CD4-positive, CD25-positive, alpha-beta regulatory T cell (primary cell): ENCODE data around the gene CLMP. TPM values are rescaled to one million over a fixed set of nuclear protein-coding genes. Genes with fewer than 3 reads are reported as not detected.
"Not testable (repeated sequence)": the region's sequence is repeated elsewhere in the genome, so short reads cannot be mapped to it uniquely, and the experiment has no call there.

Experiments used
- ATAC-seq, 2 donors: fragments of 150-1000 bp; cut with Tn5 transposase; one replicate each; pipeline ENCODE4 v1.10.0; 2021; ENCODE audit warnings: low read depth in 2 of 2, moderate number of reproducible peaks in 2 of 2, moderate library complexity in 1 of 2
- DNase-seq, 3 donors: peaks; one replicate each; pipeline versions ENCODE4 v3.0.0 to v3.0.0-alpha.2; 2012 to 2022; ENCODE audit warnings: mixed read lengths in 1 of 3
- H3K27ac ChIP-seq: one replicate; pipeline ENCODE4 v1.7.0; 2013; ENCODE audit warnings: mild to moderate bottlenecking, low read length; ENCODE audit not compliant: insufficient read depth, poor library complexity, severe bottlenecking
- H3K27me3 ChIP-seq: one replicate; pipeline ENCODE4 v1.7.0; 2013; ENCODE audit warnings: low read length; ENCODE audit not compliant: control insufficient read depth, insufficient read depth
- H3K36me3 ChIP-seq: one replicate; pipeline ENCODE4 v1.7.0; 2013; ENCODE audit warnings: mild to moderate bottlenecking, low read length, moderate library complexity; ENCODE audit not compliant: control insufficient read depth, insufficient read depth
- H3K4me1 ChIP-seq: 2 replicates; pipeline ENCODE4 v1.7.0; 2013; ENCODE audit warnings: mild to moderate bottlenecking, low read length; ENCODE audit not compliant: insufficient read depth, control insufficient read depth, poor library complexity, severe bottlenecking
- H3K4me3 ChIP-seq: one replicate; pipeline ENCODE4 v1.7.0; 2013; ENCODE audit warnings: low read depth, mild to moderate bottlenecking, low read length, moderate library complexity
- H3K9me3 ChIP-seq, 2 experiments: 1 replicate in 1 of 2; 2 replicates in 1 of 2; pipeline ENCODE4 v1.7.0; 2013; ENCODE audit warnings: low read length in 2 of 2, mild to moderate bottlenecking in 1 of 2, moderate library complexity in 1 of 2; ENCODE audit not compliant: control insufficient read depth in 2 of 2
- H3K27ac Mint-ChIP-seq, 3 donors: one replicate each; pipeline ENCODE4 v1.8.0; 2020 to 2022; ENCODE audit warnings: mild to moderate bottlenecking in 3 of 3, mixed read lengths in 3 of 3, moderate library complexity in 2 of 3
- H3K27me3 Mint-ChIP-seq: one replicate; pipeline ENCODE4 v1.8.0; 2022; ENCODE audit warnings: mild to moderate bottlenecking, mixed read lengths
- H3K36me3 Mint-ChIP-seq: one replicate; pipeline ENCODE4 v1.8.0; 2020; ENCODE audit warnings: mixed read lengths
- H3K4me1 Mint-ChIP-seq, 4 donors: one replicate each; pipeline ENCODE4 v1.8.0; 2020 to 2022; ENCODE audit warnings: mixed read lengths in 4 of 4, mild to moderate bottlenecking in 1 of 4
- H3K4me3 Mint-ChIP-seq, 4 donors: one replicate each; pipeline ENCODE4 v1.8.0; 2020 to 2022; ENCODE audit warnings: mild to moderate bottlenecking in 4 of 4, mixed read lengths in 4 of 4, moderate library complexity in 3 of 4
- H3K9me3 Mint-ChIP-seq, 7 donors: one replicate each; pipeline ENCODE4 v1.8.0; 2020 to 2022; ENCODE audit warnings: mixed read lengths in 7 of 7, mild to moderate bottlenecking in 3 of 7, moderate library complexity in 2 of 7
- polyA plus RNA-seq, 4 donors: library from polyadenylated mRNA; unstranded; fragments of 300-500 nt; fragmentation: Illumina TruSeq; gene quantifications; one replicate each; pipeline ENCODE4 v1.2.3, GENCODE V29; 2021
- total RNA-seq: library from RNA; stranded (reverse); gene quantifications from one replicate; pipeline ENCODE4 v1.2.3, GENCODE V29; 2022

CLMP gene
- total and polyA plus RNA-seq, 5 donors from 2014 or later, result 0.05 to 0.23 (median 0.11) TPM

GRCh38 chr11:123062158-123062891 lies 132.7 kb downstream of the CLMP start:
- H3K36me3 ChIP-seq, result peaks cover 42% of the 10 kb centered on the region
- H3K4me1 ChIP-seq, result peaks cover 78% of the 10 kb centered on the region
- Mint-ChIP-seq H3K27me3 (peaks cover 8% of the 10 kb centered on the region), H3K9me3 (peaks cover 0 to 1% (median 0%) of the 10 kb centered on the region in 7 donors), H3K27ac (peak overlapping the region; percentile 97 to 100 (median 100)), H3K4me1 (peaks cover 10 to 57% (median 49%) of the 10 kb centered on the region in 4 donors), H3K4me3 (peak overlapping the region; percentile 88 to 100 (median 96)), H3K36me3 (peaks cover 50% of the 10 kb centered on the region)
- H3K4me3 ChIP-seq, result peak overlapping the region; percentile 100
- H3K27me3 ChIP-seq, result no peaks in the 10 kb centered on the region
- H3K27ac ChIP-seq, result peak overlapping the region; percentile 100
- peak; percentile 99 to 100 (median 100) for DNase-seq
- ATAC-seq, result peak; percentile 89
- H3K9me3 ChIP-seq, result no peaks in the 10 kb centered on the region

DNA sequence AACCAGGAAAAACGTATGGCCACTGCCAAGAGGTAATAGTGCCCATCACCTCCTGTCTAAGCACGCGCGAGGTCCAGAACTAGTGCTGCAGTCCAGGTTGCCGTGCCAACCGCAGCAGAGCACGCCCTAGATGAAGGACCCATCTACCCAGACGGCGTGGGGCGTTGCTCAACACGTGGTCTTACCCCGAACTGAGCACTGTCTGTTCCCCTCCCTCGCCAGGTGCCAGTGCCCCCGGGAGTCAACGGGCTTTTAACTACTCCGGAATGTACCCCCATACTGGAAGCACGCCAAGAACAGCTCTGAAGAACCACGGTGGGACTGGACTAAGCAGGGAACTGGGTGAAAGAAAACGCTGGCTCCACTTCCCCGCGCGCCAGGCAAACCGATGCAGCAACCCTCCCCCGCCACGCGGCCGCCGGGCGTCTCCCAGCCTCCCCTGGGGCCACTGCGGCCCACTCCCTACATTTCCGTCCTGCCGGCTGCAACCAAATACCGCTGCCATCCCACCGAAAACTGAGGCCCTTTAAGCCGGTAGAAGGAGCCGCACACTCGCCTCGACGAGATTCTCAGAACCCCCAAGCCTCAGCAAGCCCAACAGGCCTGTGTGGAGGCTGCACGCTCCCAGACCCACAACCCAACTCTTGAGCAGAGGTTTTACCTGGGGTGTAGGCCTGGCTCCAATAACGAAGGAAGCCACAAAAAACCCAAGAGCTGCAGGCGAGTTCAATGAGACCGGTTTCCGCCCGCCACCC lies 133.5 kb downstream of the CLMP start, which contains the start of gene HSPA8:
HSPA8 (minus strand) TSS at position 734 of the 755 bp plus-strand sequence. CDS start 812 bp downstream, outside the sequence.
- peak within 1 kb of the TSS; percentile 100 for H3K27ac ChIP-seq
- peaks cover 86% of the 10 kb centered on the region for H3K4me1 ChIP-seq

GRCh38 chr11:123060277-123061000 lies 134.6 kb downstream of the CLMP start:
- Histone ChIP-seq H3K36me3 (peaks cover 60% of the 10 kb centered on the region), H3K4me3 (peak overlapping the region; percentile 100), H3K27me3 (no peaks in the 10 kb centered on the region), H3K4me1 (peaks cover 86% of the 10 kb centered on the region), H3K9me3 (no peaks in the 10 kb centered on the region), H3K27ac (peak overlapping the region; percentile 100)
- peaks cover 63% of the 10 kb centered on the region for H3K36me3 Mint-ChIP-seq
- peak overlapping the region; percentile 97 to 100 (median 97) for H3K27ac Mint-ChIP-seq
- peaks cover 15 to 68% (median 59%) of the 10 kb centered on the region in 4 donors for H3K4me1 Mint-ChIP-seq
- peaks cover 8% of the 10 kb centered on the region for H3K27me3 Mint-ChIP-seq
- peak overlapping the region; percentile 88 to 100 (median 96) for H3K4me3 Mint-ChIP-seq
- DNase-seq, result no peak
- peaks cover 0 to 1% (median 0%) of the 10 kb centered on the region in 7 donors for H3K9me3 Mint-ChIP-seq
- no peak for ATAC-seq

More for the DNA sequence above, 133.5 kb downstream of the CLMP start, which contains the start of gene HSPA8:
- Mint-ChIP-seq H3K9me3 (peaks cover 0 to 1% (median 0%) of the 10 kb centered on the region in 7 donors), H3K4me1 (peaks cover 10 to 64% (median 56%) of the 10 kb centered on the region in 4 donors), H3K4me3 (peak within 1 kb of the TSS; percentile 88 to 100 (median 96)), H3K27ac (peak within 1 kb of the TSS; percentile 97 to 100 (median 100)), H3K36me3 (peaks cover 58% of the 10 kb centered on the region), H3K27me3 (peaks cover 8% of the 10 kb centered on the region)
- Histone ChIP-seq H3K4me3 (peak within 1 kb of the TSS; percentile 100), H3K27me3 (no peaks in the 10 kb centered on the region), H3K36me3 (peaks cover 50% of the 10 kb centered on the region), H3K9me3 (no peaks in the 10 kb centered on the region)
- ATAC-seq (no peak), DNase-seq (peak; percentile 56 to 78 (median 62))

- H3K27me3 ChIP-seq, H3K9me3 ChIP-seq, ATAC-seq, H3K9me3 Mint-ChIP-seq, H3K27me3 Mint-ChIP-seq, DNase-seq: not testable (repeated sequence)
- Histone ChIP-seq H3K27ac (peak overlapping the region; percentile 100), H3K4me1 (peaks cover 85% of the 10 kb centered on the region), H3K36me3 (peaks cover 67% of the 10 kb centered on the region), H3K4me3 (peak overlapping the region; percentile 100)
- peak overlapping the region; percentile 97 to 100 (median 97) for H3K27ac Mint-ChIP-seq
- peaks cover 70% of the 10 kb centered on the region for H3K36me3 Mint-ChIP-seq
- H3K4me3 Mint-ChIP-seq, result peak overlapping the region; percentile 88 to 100 (median 96)
- peaks cover 22 to 72% (median 64%) of the 10 kb centered on the region in 4 donors for H3K4me1 Mint-ChIP-seq
Observed at GRCh38 chr11:123059041-123059920, 135.8 kb downstream of the CLMP start.

GRCh38 chr11:123057661-123058305 lies 137.3 kb downstream of the CLMP start:
- peaks cover 20 to 70% (median 61%) of the 10 kb centered on the region in 4 donors for H3K4me1 Mint-ChIP-seq
- peaks cover 8% of the 10 kb centered on the region for H3K27me3 Mint-ChIP-seq
- DNase-seq (no peak), ATAC-seq (no peak)
- Histone ChIP-seq H3K4me3 (peak overlapping the region; percentile 100), H3K36me3 (peaks cover 75% of the 10 kb centered on the region), H3K9me3 (no peaks in the 10 kb centered on the region), H3K4me1 (peaks cover 80% of the 10 kb centered on the region), H3K27me3 (no peaks in the 10 kb centered on the region), H3K27ac (peak overlapping the region; percentile 66)
- peak overlapping the region; percentile 97 to 100 (median 97) for H3K27ac Mint-ChIP-seq
- H3K4me3 Mint-ChIP-seq, result peak overlapping the region; percentile 88 to 100 (median 96)
- H3K9me3 Mint-ChIP-seq, result peaks cover 0 to 1% (median 0%) of the 10 kb centered on the region in 7 donors
- H3K36me3 Mint-ChIP-seq, result peaks cover 79% of the 10 kb centered on the region

DNA sequence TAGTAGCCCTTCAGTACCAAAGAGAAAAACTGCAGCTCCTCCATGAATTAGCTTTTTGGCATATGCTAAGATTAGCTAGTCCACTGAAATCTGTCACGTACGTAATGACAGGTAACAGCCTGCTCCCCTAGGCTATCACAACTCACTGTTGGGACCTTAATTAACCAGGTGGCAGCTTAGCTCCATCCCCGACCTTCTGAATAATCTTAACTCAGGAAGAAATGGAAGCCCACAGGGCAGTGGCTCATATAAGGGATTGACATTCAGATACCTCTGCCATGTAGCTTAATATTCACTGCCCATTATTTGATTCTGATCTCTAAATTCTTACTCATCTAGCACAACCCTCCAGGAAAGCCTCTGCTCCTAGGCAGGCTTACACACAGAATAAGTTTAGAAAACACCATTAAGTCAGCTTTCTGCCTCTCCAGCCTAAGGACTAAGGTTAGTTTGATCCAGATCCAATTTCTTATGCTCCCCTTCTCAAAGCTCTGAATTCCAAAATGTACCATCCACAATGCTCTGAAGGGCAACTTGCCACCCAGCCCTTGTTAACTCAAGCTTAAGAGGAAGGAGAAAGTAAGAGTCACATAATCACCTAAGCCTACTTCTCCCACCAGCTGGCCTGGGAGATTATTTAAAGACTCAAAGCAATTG lies 138.1 kb downstream of the CLMP start:
- H3K9me3 Mint-ChIP-seq, result no peaks in the 10 kb centered on the region
- peak overlapping the region; percentile 92 to 100 (median 97) for H3K27ac Mint-ChIP-seq
- H3K36me3 ChIP-seq, result peaks cover 75% of the 10 kb centered on the region
- DNase-seq, result no peak
- ATAC-seq, result no peak
- no peaks in the 10 kb centered on the region for H3K9me3 ChIP-seq
- H3K4me1 ChIP-seq, result peaks cover 80% of the 10 kb centered on the region
- H3K4me3 Mint-ChIP-seq, result peak overlapping the region; percentile 88 to 100 (median 96)
- H3K36me3 Mint-ChIP-seq, result peaks cover 80% of the 10 kb centered on the region
- H3K4me1 Mint-ChIP-seq, result peaks cover 20 to 71% (median 59%) of the 10 kb centered on the region in 4 donors
- H3K27me3 ChIP-seq, result no peaks in the 10 kb centered on the region
- peak overlapping the region; percentile 100 for H3K4me3 ChIP-seq
- peak overlapping the region; percentile 66 for H3K27ac ChIP-seq
- H3K27me3 Mint-ChIP-seq, result peaks cover 3% of the 10 kb centered on the region
